Left ventricle myocardium inferior (tissue), 1 donor: ENCODE results near the gene CRADD. TPM values are rescaled to one million over a fixed set of nuclear protein-coding genes. Genes with fewer than 3 reads are reported as not detected.
A peak's percentile ranks its signal among the peaks of the same experiment; 100 is the strongest.

Source experiments
- DNase-seq: peaks from one replicate; pipeline ENCODE4 v3.0.0-alpha.2; 2020
- H3K27ac ChIP-seq: fragments of 200-600 bp; replicated peaks from 2 replicates; pipeline ENCODE4 v1.8.0; 2021
- H3K27me3 ChIP-seq: fragments of 200-600 bp; 2 replicates; pipeline ENCODE4 v1.8.0; 2021; ENCODE audit warnings: low read depth
- H3K36me3 ChIP-seq: fragments of 200-600 bp; 2 replicates; pipeline ENCODE4 v1.8.0; 2021
- H3K4me1 ChIP-seq: fragments of 200-600 bp; 2 replicates; pipeline ENCODE4 v1.8.0; 2021
- H3K4me3 ChIP-seq: fragments of 200-600 bp; 2 replicates; pipeline ENCODE4 v1.8.0; 2021; ENCODE audit warnings: mild to moderate bottlenecking, moderate library complexity
- H3K9me3 ChIP-seq: fragments of 200-600 bp; replicated peaks from 2 replicates; pipeline ENCODE4 v1.8.0; 2021
- intact Hi-C: fragments of 100-400 bp; cut with micrococcal nuclease; formaldehyde crosslinking; loops from one replicate; pipeline ENCODE4 v1.11.0; 2022
- total RNA-seq: library from RNA; stranded (reverse); fragmentation: NEBNext Ultra II Directional; extraction: Animal tissue kit (Norgen Biotek cat#: 25700); gene quantifications from one replicate; pipeline ENCODE4 v1.2.1, GENCODE V29; 2021
- TF ChIP-seq, protein P1 (sequence below): fragments of 200-600 bp; IDR thresholded peaks from 2 replicates; pipeline ENCODE4 v1.8.0; 2021; ENCODE audit warnings: antibody characterized with exemption, mild to moderate bottlenecking, borderline replicate concordance
- donor health status: DM: no; HTN: yes; CAD: no; lungs with severe emphysema.

The CRADD gene
- total RNA-seq, 1 donor from 2014 or later, result 46.4 TPM

DNA sequence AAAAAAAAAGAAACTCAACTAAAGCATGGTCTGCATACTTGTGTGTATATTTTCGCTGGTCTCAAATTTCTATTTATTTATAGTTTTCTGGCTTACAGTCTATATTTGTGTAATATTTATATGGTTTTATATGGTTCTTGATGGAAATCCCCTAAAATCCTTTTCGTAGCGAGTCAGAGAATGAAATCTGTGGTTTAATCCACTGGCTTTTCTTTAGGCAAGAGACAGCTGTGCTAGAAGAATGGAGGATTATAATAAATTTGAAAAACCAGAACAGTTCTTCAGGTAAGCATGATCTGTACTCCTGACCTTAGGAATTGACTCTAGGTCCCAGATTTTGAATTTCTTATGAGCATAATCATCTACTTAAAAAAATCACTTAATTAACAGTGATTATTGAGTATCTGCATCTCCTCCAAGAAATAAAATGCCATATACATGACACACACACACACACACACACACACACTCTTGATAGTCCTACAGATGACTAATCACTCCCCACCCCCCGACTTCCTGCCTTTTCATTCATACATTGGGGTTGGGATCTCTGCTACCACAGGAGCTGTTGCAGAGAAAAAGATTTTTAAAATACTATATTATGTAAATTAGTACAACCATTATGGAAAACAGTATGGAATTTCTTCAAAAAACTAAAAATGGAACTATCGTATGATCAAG lies 113.4 kb downstream of the CRADD start:
- Histone ChIP-seq H3K4me1 (peaks cover 47% of the 10 kb centered on the region), H3K4me3 (no peak overlapping the region), H3K9me3 (no peaks in the 10 kb centered on the region), H3K27me3 (no peaks in the 10 kb centered on the region), H3K36me3 (no peaks in the 10 kb centered on the region), H3K27ac (no peak overlapping the region)
- DNase-seq, result no peak
- TF ChIP-seq, protein P1, sequence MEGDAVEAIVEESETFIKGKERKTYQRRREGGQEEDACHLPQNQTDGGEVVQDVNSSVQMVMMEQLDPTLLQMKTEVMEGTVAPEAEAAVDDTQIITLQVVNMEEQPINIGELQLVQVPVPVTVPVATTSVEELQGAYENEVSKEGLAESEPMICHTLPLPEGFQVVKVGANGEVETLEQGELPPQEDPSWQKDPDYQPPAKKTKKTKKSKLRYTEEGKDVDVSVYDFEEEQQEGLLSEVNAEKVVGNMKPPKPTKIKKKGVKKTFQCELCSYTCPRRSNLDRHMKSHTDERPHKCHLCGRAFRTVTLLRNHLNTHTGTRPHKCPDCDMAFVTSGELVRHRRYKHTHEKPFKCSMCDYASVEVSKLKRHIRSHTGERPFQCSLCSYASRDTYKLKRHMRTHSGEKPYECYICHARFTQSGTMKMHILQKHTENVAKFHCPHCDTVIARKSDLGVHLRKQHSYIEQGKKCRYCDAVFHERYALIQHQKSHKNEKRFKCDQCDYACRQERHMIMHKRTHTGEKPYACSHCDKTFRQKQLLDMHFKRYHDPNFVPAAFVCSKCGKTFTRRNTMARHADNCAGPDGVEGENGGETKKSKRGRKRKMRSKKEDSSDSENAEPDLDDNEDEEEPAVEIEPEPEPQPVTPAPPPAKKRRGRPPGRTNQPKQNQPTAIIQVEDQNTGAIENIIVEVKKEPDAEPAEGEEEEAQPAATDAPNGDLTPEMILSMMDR, result no peak
- intact Hi-C loops, result no loop called here

DNA sequence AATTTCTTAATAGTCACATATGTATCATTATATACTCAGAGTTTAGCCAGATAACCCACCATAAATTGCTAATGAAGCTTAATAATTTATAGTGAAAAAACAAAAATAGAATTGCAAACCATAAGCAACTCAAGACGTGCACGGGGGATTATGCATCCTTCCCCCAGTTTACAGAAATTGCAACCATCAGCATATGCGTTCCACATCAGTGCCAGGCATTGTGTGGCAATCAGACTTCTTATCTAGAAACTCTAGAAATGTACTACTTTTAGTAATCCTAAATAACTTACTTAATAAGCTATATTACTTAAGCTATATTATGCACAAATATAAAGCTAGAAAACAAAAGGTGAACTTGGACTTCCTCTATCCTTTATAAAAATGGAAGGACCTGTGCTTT lies 115.8 kb downstream of the CRADD start:
- no peak for DNase-seq
- Histone ChIP-seq H3K36me3 (no peaks in the 10 kb centered on the region), H3K4me3 (no peak overlapping the region), H3K4me1 (peaks cover 51% of the 10 kb centered on the region), H3K9me3 (no peaks in the 10 kb centered on the region), H3K27ac (no peak overlapping the region), H3K27me3 (no peaks in the 10 kb centered on the region)
- intact Hi-C loops, result no loop called here
- TF ChIP-seq, protein P1, result no peak

DNA sequence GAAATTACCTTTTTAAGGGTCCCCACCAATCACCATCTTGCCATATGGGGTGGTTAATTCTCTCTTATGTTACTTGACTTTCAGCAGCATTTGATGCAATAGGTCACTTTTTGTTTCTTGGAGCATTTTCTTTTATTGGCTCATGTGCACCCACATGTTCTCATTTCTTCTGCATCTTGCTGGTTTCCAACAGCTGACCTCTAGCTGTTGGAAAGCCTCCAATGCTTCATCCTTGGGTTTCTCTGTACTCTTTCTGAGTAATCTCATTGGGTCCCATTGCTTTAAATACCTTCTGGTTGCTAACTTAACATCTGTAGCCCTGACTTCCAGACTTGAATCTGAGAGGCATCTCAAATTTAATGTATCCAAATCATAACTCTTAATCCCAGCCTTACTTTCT lies 116.8 kb downstream of the CRADD start:
- TF ChIP-seq, protein P1, result no peak
- intact Hi-C loops, result no loop called here

DNA sequence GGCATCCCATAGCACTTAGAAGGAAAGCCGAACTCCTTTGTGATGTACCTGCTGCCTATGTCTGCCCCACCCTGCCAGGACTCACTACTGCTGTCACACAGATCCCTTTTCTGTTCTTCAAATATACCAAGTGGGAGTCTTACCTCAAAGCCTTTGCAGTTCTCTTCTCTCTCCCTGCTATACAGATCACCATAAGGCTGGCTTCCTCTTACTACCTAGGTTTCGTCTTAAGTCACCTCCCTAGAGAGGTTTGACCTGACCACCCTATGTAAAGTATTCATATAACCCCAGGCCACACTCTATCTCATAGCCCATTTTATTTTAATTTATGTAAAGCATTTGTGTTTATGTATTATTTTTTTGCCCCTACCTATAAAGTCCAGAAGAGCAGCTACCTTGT lies 117.6 kb downstream of the CRADD start:
- H3K4me3 ChIP-seq, result no peak overlapping the region
- peaks cover 52% of the 10 kb centered on the region for H3K4me1 ChIP-seq
- no peak overlapping the region for H3K27ac ChIP-seq
- H3K36me3 ChIP-seq, result no peaks in the 10 kb centered on the region
- no peak for DNase-seq
- TF ChIP-seq, protein P1, result no peak
- intact Hi-C loops, result no loop called here
- no peaks in the 10 kb centered on the region for H3K27me3 ChIP-seq
- H3K9me3 ChIP-seq, result no peaks in the 10 kb centered on the region

More for the DNA sequence above, 116.8 kb downstream of the CRADD start:
- H3K36me3 ChIP-seq, result no peaks in the 10 kb centered on the region
- H3K4me3 ChIP-seq, result no peak overlapping the region
- peaks cover 59% of the 10 kb centered on the region for H3K4me1 ChIP-seq
- H3K27ac ChIP-seq, result no peak overlapping the region
- DNase-seq, result no peak
- H3K9me3 ChIP-seq, result no peaks in the 10 kb centered on the region
- no peaks in the 10 kb centered on the region for H3K27me3 ChIP-seq

DNA sequence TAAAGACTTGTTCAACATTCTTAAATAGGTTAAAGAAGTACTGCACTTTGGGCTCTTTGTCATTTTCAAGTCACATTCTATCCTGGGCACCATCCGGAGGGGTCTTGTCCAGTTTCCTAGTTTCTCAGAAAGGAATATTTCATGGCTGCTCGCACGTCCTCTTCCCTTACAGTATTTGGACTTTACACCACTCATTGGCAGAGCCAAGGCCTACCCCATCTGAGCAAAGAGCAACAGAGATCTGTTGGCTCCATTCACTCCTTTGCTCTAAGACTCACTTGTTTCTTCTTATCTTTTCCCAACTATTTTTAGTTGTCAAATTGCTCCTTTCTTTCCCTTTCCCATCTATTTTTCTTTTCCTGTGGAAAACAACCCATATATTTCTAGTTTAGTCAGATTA lies 118.2 kb downstream of the CRADD start:
- no peak for DNase-seq
- Histone ChIP-seq H3K9me3 (no peaks in the 10 kb centered on the region), H3K27ac (peak overlapping the region; percentile 25), H3K36me3 (no peaks in the 10 kb centered on the region), H3K4me3 (no peak overlapping the region), H3K27me3 (no peaks in the 10 kb centered on the region), H3K4me1 (peaks cover 52% of the 10 kb centered on the region)
- TF ChIP-seq, protein P1, result no peak
- intact Hi-C loops, result no loop called here
